HepG2 (cell line): ENCODE results near the gene NECTIN2. TPM values are rescaled to one million over a fixed set of nuclear protein-coding genes. Genes with fewer than 3 reads are reported as not detected.

ENCODE experiments used
- CCAR2 ChIP-seq: fragments of 200-400 bp; formaldehyde crosslinking; optimal IDR thresholded peaks from 2 replicates; pipeline ENCODE3; 2018; ENCODE audit warnings: low read depth, mild to moderate bottlenecking, low read length, moderate library complexity
- CENPBD1 ChIP-seq: sonication (generic); formaldehyde crosslinking; IDR thresholded peaks from 2 replicates; pipeline ENCODE4 v1.8.0; 2022; ENCODE audit warnings: missing genetic modification reagents, low read depth, mild to moderate bottlenecking, borderline replicate concordance
- ERF ChIP-seq: IDR thresholded peaks from 2 replicates; pipeline ENCODE4 v1.6.1; 2018; ENCODE audit warnings: missing biosample characterization, missing genetic modification reagents
- HOXA5 ChIP-seq: sonication (generic); formaldehyde crosslinking; IDR thresholded peaks from 2 replicates; pipeline ENCODE4 v1.4.0; 2020; ENCODE audit warnings: missing genetic modification reagents
- LCORL ChIP-seq, 2 experiments: fragments of 450-650 bp in 1 of 2; sonication (generic) in 1 of 2; formaldehyde crosslinking in 1 of 2; IDR thresholded peaks; 2 replicates each; pipeline versions ENCODE4 v1.5.0 to v1.6.1; 2017 to 2020; ENCODE audit warnings: antibody characterized with exemption in 1 of 2, missing genetic modification reagents in 1 of 2
- MLXIP ChIP-seq: sonication (generic); formaldehyde crosslinking; IDR thresholded peaks from 2 replicates; pipeline ENCODE4 v1.9.0; 2021; ENCODE audit warnings: missing genetic modification reagents, borderline replicate concordance
- PAWR ChIP-seq: sonication (generic); formaldehyde crosslinking; IDR thresholded peaks from 2 replicates; pipeline ENCODE4 v1.4.0; 2020; ENCODE audit warnings: missing genetic modification reagents, mild to moderate bottlenecking, borderline replicate concordance
- PPARG ChIP-seq: conservative IDR thresholded peaks from 2 replicates; pipeline ENCODE4 v1.6.1; 2016; ENCODE audit warnings: missing biosample characterization, missing genetic modification reagents
- PRDM15 ChIP-seq: sonication (generic); formaldehyde crosslinking; IDR thresholded peaks from 2 replicates; pipeline ENCODE4 v1.4.0; 2020; ENCODE audit warnings: missing genetic modification reagents
- THYN1 ChIP-seq: sonication (generic); formaldehyde crosslinking; IDR thresholded peaks from 2 replicates; pipeline ENCODE4 v1.8.1; 2023; ENCODE audit warnings: low read depth, mild to moderate bottlenecking, moderate library complexity, missing genetic modification reagents, borderline replicate concordance
- USF2 ChIP-seq, 2 experiments: sonication (generic) in 1 of 2; formaldehyde crosslinking in 1 of 2; IDR thresholded peaks; 2 replicates each; pipeline versions ENCODE4 v1.5.1 to v1.6.1; 2011 to 2020; ENCODE audit warnings: borderline replicate concordance in 1 of 2, low read depth in 1 of 2, low read length in 1 of 2, mild to moderate bottlenecking in 1 of 2, missing genetic modification reagents in 1 of 2, moderate library complexity in 1 of 2
- ZNF484 ChIP-seq: sonication (generic); formaldehyde crosslinking; IDR thresholded peaks from 2 replicates; pipeline ENCODE4 v1.5.1; 2020; ENCODE audit warnings: mild to moderate bottlenecking, low read depth, missing genetic modification reagents, borderline replicate concordance
- ZNF510 ChIP-seq: sonication (generic); formaldehyde crosslinking; IDR thresholded peaks from 2 replicates; pipeline ENCODE4 v1.4.0; 2020; ENCODE audit warnings: low read depth, mild to moderate bottlenecking, missing genetic modification reagents
- ZNF546 ChIP-seq: sonication (generic); formaldehyde crosslinking; conservative IDR thresholded peaks from 2 replicates; pipeline ENCODE4 v1.8.1; 2023; ENCODE audit warnings: mild to moderate bottlenecking, missing genetic modification reagents
- ZNF562 ChIP-seq: sonication (generic); formaldehyde crosslinking; IDR thresholded peaks from 2 replicates; pipeline ENCODE4 v1.8.0; 2022; ENCODE audit warnings: missing genetic modification reagents, borderline replicate concordance
- ZNF660 ChIP-seq: sonication (generic); formaldehyde crosslinking; IDR thresholded peaks from 2 replicates; pipeline ENCODE4 v1.5.1; 2020; ENCODE audit warnings: mild to moderate bottlenecking, low read depth, missing genetic modification reagents, borderline replicate concordance
- ZNF724P ChIP-seq: sonication (generic); formaldehyde crosslinking; IDR thresholded peaks from 2 replicates; pipeline ENCODE4 v1.8.0; 2022; ENCODE audit warnings: missing genetic modification reagents, borderline replicate concordance
- polyA plus RNA-seq, 8 experiments: library from polyadenylated mRNA; depleted of rRNA in 3 of 8; stranded (reverse) in 7 of 8; unstranded in 1 of 8; fragments of >200 nt; fragmentation: Illumina TruSeq in 4 of 8; extraction: Trizol in 4 of 8; gene quantifications; 2 replicates each; pipeline versions ENCODE4 v1.2.1 to v1.2.3, GENCODE V29; 2011 to 2016; ENCODE audit warnings: low read depth in 4 of 8, missing spikeins in 1 of 8, mixed read lengths in 1 of 8; ENCODE audit not compliant: insufficient read depth in 1 of 8
- total RNA-seq, 5 experiments: library from RNA; depleted of rRNA; stranded (reverse); fragments of >200 nt; fragmentation: Illumina TruSeq; extraction: Trizol; gene quantifications; 2 replicates each; pipeline ENCODE4 v1.2.3, GENCODE V29; 2016; ENCODE audit warnings: low read depth in 1 of 5

Gene NECTIN2
- total and polyA plus RNA-seq, 2 of the 13 experiments (the other 11 are each of a cell fraction or from before 2014, with no cell fraction given), result 75.4 to 114 TPM

GRCh38 chr19:44905437-44906160, 59.5 kb downstream of the NECTIN2 start, which contains the start of gene APOE (continued):
- TF ChIP-seq PRDM15 (CRISPR knock-in tag) (0 out of 2 replicates have a peak, but pooled peaks have one; percentile 31), PAWR (no peak), CENPBD1 (no peak), ZNF562 (CRISPR knock-in tag) (no peak), ZNF484 (0 out of 2 replicates have a peak, but pooled peaks have one; percentile 47), HOXA5 (0 out of 2 replicates have a peak, but pooled peaks have one; percentile 57), ERF (CRISPR knock-in tag) (peak; percentile 17; the same call in 1 of the 2 replicates), USF2 (IDR thresholded peaks at IDR 0.05; ENCODE audit: low read depth, low read length) (no peak), USF2 (CRISPR knock-in tag; IDR thresholded peaks at IDR 0.05; ENCODE audit: borderline replicate concordance) (peak; percentile 65; the same call in 1 of the 2 replicates), ZNF660 (no peak), ZNF510 (CRISPR knock-in tag) (0 out of 2 replicates have a peak, but pooled peaks have one; percentile 74), LCORL (IDR thresholded peaks at IDR 0.05) (no peak), LCORL (CRISPR knock-in tag; IDR thresholded peaks at IDR 0.05) (no peak), PPARG (CRISPR knock-in tag) (no peak), CCAR2 (no peak), ZNF724P (CRISPR knock-in tag) (0 out of 2 replicates have a peak, but pooled peaks have one; percentile 30), THYN1 (CRISPR knock-in tag) (no peak), MLXIP (CRISPR knock-in tag) (no peak), ZNF546 (CRISPR knock-in tag) (no peak)
